Neural progenitor cell (in vitro differentiated cells): ENCODE data around the gene AFF2. TPM values are rescaled to one million over a fixed set of nuclear protein-coding genes. Genes with fewer than 3 reads are reported as not detected.

ENCODE experiments used
- DNase-seq: peaks from one replicate; pipeline ENCODE4 v3.0.0-alpha.2; 2016; ENCODE audit warnings: low spot score
- H2AFZ ChIP-seq: fragments of 200-600 bp; sonication (generic); replicated peaks from 2 replicates; pipeline ENCODE4 v1.6.1; 2016; ENCODE audit warnings: antibody characterized with exemption
- H3F3A ChIP-seq: fragments of 200-600 bp; sonication (generic); 2 replicates; pipeline ENCODE4 v1.6.1; 2016; ENCODE audit warnings: antibody characterized with exemption, low read depth
- H3K27ac ChIP-seq: fragments of 200-600 bp; sonication (generic); 2 replicates; pipeline ENCODE4 v1.5.1; 2016; ENCODE audit warnings: mild to moderate bottlenecking
- H3K27me3 ChIP-seq: fragments of 200-600 bp; sonication (generic); 2 replicates; pipeline ENCODE4 v1.6.1; 2016; ENCODE audit warnings: mild to moderate bottlenecking, moderate library complexity
- H3K36me3 ChIP-seq: fragments of 200-600 bp; sonication (generic); 2 replicates; pipeline ENCODE4 v1.5.1; 2016
- H3K4me1 ChIP-seq: fragments of 200-600 bp; sonication (generic); 2 replicates; pipeline ENCODE4 v1.6.1; 2016; ENCODE audit warnings: mixed run types
- H3K4me2 ChIP-seq: fragments of 200-600 bp; sonication (generic); 2 replicates; pipeline ENCODE4 v1.6.1; 2016
- H3K4me3 ChIP-seq: fragments of 200-600 bp; sonication (generic); 2 replicates; pipeline ENCODE4 v1.5.1; 2016
- H3K79me2 ChIP-seq: fragments of 200-600 bp; sonication (generic); 2 replicates; pipeline ENCODE4 v1.6.1; 2016; ENCODE audit warnings: low read depth
- H3K9ac ChIP-seq: fragments of 200-600 bp; sonication (generic); 2 replicates; pipeline ENCODE4 v1.6.1; 2016
- H3K9me3 ChIP-seq: fragments of 200-600 bp; sonication (generic); 2 replicates; pipeline ENCODE4 v1.5.1; 2016; ENCODE audit warnings: low read depth
- H4K20me1 ChIP-seq: fragments of 200-600 bp; sonication (generic); 2 replicates; pipeline ENCODE4 v1.6.1; 2016; ENCODE audit warnings: low read depth
- H3K27ac Mint-ChIP-seq: 3 replicates; pipeline ENCODE4 v1.8.0; 2021; ENCODE audit warnings: mixed read lengths
- H3K27me3 Mint-ChIP-seq: 2 replicates; pipeline ENCODE4 v1.8.0; 2022; ENCODE audit warnings: low read depth, mild to moderate bottlenecking, inconsistent platforms, moderate library complexity, mixed read lengths; ENCODE audit not compliant: insufficient read depth
- H3K36me3 Mint-ChIP-seq: 3 replicates; pipeline ENCODE4 v1.8.0; 2021; ENCODE audit warnings: mixed read lengths
- H3K4me1 Mint-ChIP-seq: 3 replicates; pipeline ENCODE4 v1.8.0; 2021; ENCODE audit warnings: mixed read lengths
- H3K4me3 Mint-ChIP-seq: 3 replicates; pipeline ENCODE4 v1.8.0; 2021; ENCODE audit warnings: mild to moderate bottlenecking, moderate library complexity, mixed read lengths
- H3K9me3 Mint-ChIP-seq: 3 replicates; pipeline ENCODE4 v1.8.0; 2020; ENCODE audit warnings: mixed read lengths
- CTCF ChIP-seq: fragments of 200-600 bp; sonication (generic); IDR thresholded peaks from 2 replicates; pipeline ENCODE4 v1.5.1; 2017; ENCODE audit warnings: antibody characterized with exemption, mild to moderate bottlenecking
- EZH2 ChIP-seq: fragments of 200-600 bp; sonication (generic); IDR thresholded peaks from 2 replicates; pipeline ENCODE4 v1.6.1; 2017; ENCODE audit warnings: antibody characterized with exemption, mild to moderate bottlenecking, moderate library complexity
- EZH2phosphoT487 ChIP-seq: fragments of 200-600 bp; sonication (generic); IDR thresholded peaks from 2 replicates; pipeline ENCODE4 v1.6.1; 2017; ENCODE audit warnings: antibody characterized with exemption
- total RNA-seq: library from RNA; depleted of rRNA; stranded (reverse); fragments of >200 nt; gene quantifications from 2 replicates; pipeline ENCODE4 v1.2.3, GENCODE V29; 2015; ENCODE audit warnings: low replicate concordance

Gene AFF2
- total RNA-seq, 1 donor from 2014 or later = 13.5 TPM

- no peaks in the 10 kb centered on the region for H4K20me1 ChIP-seq
- H3K4me2 ChIP-seq = no peak overlapping the region
- no peaks in the 10 kb centered on the region for H3K4me1 ChIP-seq
- H3K4me3 Mint-ChIP-seq = no peak overlapping the region
- H3K4me1 Mint-ChIP-seq = no peaks in the 10 kb centered on the region
- no peaks in the 10 kb centered on the region for H3K36me3 Mint-ChIP-seq
- H3K27me3 ChIP-seq = no peaks in the 10 kb centered on the region
- H3K4me3 ChIP-seq = no peak overlapping the region
- H3K27me3 Mint-ChIP-seq = no peaks in the 10 kb centered on the region
- no peaks in the 10 kb centered on the region for H3K36me3 ChIP-seq
- H3K27ac ChIP-seq = no peak overlapping the region
- H3K27ac Mint-ChIP-seq = no peak overlapping the region
- no peak for DNase-seq
- TF ChIP-seq EZH2 (no peak), EZH2phosphoT487 (no peak), CTCF (no peak)
- H3K9me3 Mint-ChIP-seq = peaks cover under 1% of the 10 kb centered on the region
- no peaks in the 10 kb centered on the region for H3K9me3 ChIP-seq
- no peaks in the 10 kb centered on the region for H3F3A ChIP-seq
- H3K9ac ChIP-seq = no peak overlapping the region
- H2AFZ ChIP-seq = no peak overlapping the region
- H3K79me2 ChIP-seq = no peaks in the 10 kb centered on the region
Measured at GRCh38 chrX:148612431-148612830, 112.0 kb downstream of the AFF2 start.

- Histone ChIP-seq H3K4me1 (no peaks in the 10 kb centered on the region), H3K4me2 (no peak overlapping the region), H3K4me3 (no peak overlapping the region), H3K27me3 (no peaks in the 10 kb centered on the region), H4K20me1 (no peaks in the 10 kb centered on the region), H3K9me3 (no peaks in the 10 kb centered on the region), H3K79me2 (no peaks in the 10 kb centered on the region), H3F3A (no peaks in the 10 kb centered on the region), H3K36me3 (no peaks in the 10 kb centered on the region), H2AFZ (no peak overlapping the region), H3K9ac (no peak overlapping the region), H3K27ac (no peak overlapping the region)
- no peak for DNase-seq
- TF ChIP-seq CTCF = no peak
- TF ChIP-seq EZH2phosphoT487 = no peak
- no peak for TF ChIP-seq EZH2
- H3K9me3 Mint-ChIP-seq = no peaks in the 10 kb centered on the region
- no peaks in the 10 kb centered on the region for H3K36me3 Mint-ChIP-seq
- no peak overlapping the region for H3K4me3 Mint-ChIP-seq
- H3K27ac Mint-ChIP-seq = no peak overlapping the region
- no peaks in the 10 kb centered on the region for H3K4me1 Mint-ChIP-seq
- no peaks in the 10 kb centered on the region for H3K27me3 Mint-ChIP-seq
Measured at GRCh38 chrX:148613636-148614035, 113.2 kb downstream of the AFF2 start.

GRCh38 chrX:148615491-148615890 lies 115.1 kb downstream of the AFF2 start:
- DNase-seq = no peak
- H3K4me2 ChIP-seq = no peak overlapping the region
- H3K4me1 Mint-ChIP-seq = no peaks in the 10 kb centered on the region
- H3K4me1 ChIP-seq = no peaks in the 10 kb centered on the region
- TF ChIP-seq EZH2 (no peak), CTCF (no peak), EZH2phosphoT487 (no peak)
- H3K4me3 ChIP-seq = no peak overlapping the region
- H3K36me3 Mint-ChIP-seq = no peaks in the 10 kb centered on the region
- no peak overlapping the region for H2AFZ ChIP-seq
- H3K36me3 ChIP-seq = no peaks in the 10 kb centered on the region
- no peaks in the 10 kb centered on the region for H3K9me3 Mint-ChIP-seq
- H3F3A ChIP-seq = no peaks in the 10 kb centered on the region
- H3K4me3 Mint-ChIP-seq = no peak overlapping the region
- H3K9ac ChIP-seq = no peak overlapping the region
- H3K27ac Mint-ChIP-seq = no peak overlapping the region
- no peaks in the 10 kb centered on the region for H3K27me3 Mint-ChIP-seq
- H3K79me2 ChIP-seq = no peaks in the 10 kb centered on the region
- H4K20me1 ChIP-seq = no peaks in the 10 kb centered on the region
- H3K27ac ChIP-seq = no peak overlapping the region
- no peaks in the 10 kb centered on the region for H3K9me3 ChIP-seq
- no peaks in the 10 kb centered on the region for H3K27me3 ChIP-seq
